Kidney (tissue), 14 donors: ENCODE data around the gene PLRG1. TPM values are rescaled to one million over a fixed set of nuclear protein-coding genes. Genes with fewer than 3 reads are reported as not detected.
"Not testable (repeated sequence)": the region's sequence is repeated elsewhere in the genome, so short reads cannot be mapped to it uniquely, and the experiment has no call there.

Experiments used
- DNase-seq, 5 donors: peaks; one replicate each; pipeline ENCODE4 v3.0.0-alpha.2; 2013 to 2020
- FAIRE-seq: peaks from 2 replicates; lab custom pipeline; 2012; peaks lifted over from hg19 to GRCh38; lab: Jason Lieb, UNC
- H3K27ac ChIP-seq, 2 donors: one replicate each; pipeline ENCODE4 v1.7.0; 2013; ENCODE audit warnings: low read depth in 2 of 2, low read length in 2 of 2, inconsistent platforms in 1 of 2
- H3K27me3 ChIP-seq: one replicate; pipeline ENCODE4 v1.7.1; 2013; ENCODE audit warnings: low read length, inconsistent platforms; ENCODE audit not compliant: control insufficient read depth, insufficient read depth
- H3K36me3 ChIP-seq, 3 donors: one replicate each; pipeline versions ENCODE4 v1.7.0 to v1.7.1; 2013; ENCODE audit warnings: low read length in 3 of 3, control low read depth in 1 of 3, inconsistent platforms in 1 of 3; ENCODE audit not compliant: insufficient read depth in 3 of 3, control insufficient read depth in 2 of 3
- H3K4me1 ChIP-seq, 3 donors: one replicate each; pipeline versions ENCODE4 v1.7.0 to v1.7.1; 2013; ENCODE audit warnings: low read length in 3 of 3, inconsistent platforms in 1 of 3, low read depth in 1 of 3; ENCODE audit not compliant: control insufficient read depth in 2 of 3, insufficient read depth in 2 of 3
- H3K4me3 ChIP-seq, 3 donors: one replicate each; pipeline versions ENCODE4 v1.7.0 to v1.8.1; 2013; ENCODE audit warnings: low read length in 3 of 3, control low read depth in 1 of 3, inconsistent platforms in 1 of 3
- H3K9ac ChIP-seq, 3 donors: one replicate each; pipeline versions ENCODE4 v1.7.0 to v1.7.1; 2013; ENCODE audit warnings: low read length in 3 of 3, control low read depth in 1 of 3, inconsistent platforms in 1 of 3
- H3K9me3 ChIP-seq, 3 donors: one replicate each; pipeline versions ENCODE4 v1.7.0 to v1.7.1; 2013; ENCODE audit warnings: low read length in 3 of 3, control low read depth in 1 of 3, inconsistent platforms in 1 of 3; ENCODE audit not compliant: control insufficient read depth in 2 of 3, insufficient read depth in 1 of 3
- CTCF ChIP-seq: IDR thresholded peaks from 3 replicates; pipeline ENCODE4 v1.5.1; 2012; ENCODE audit warnings: mild to moderate bottlenecking, moderate library complexity, borderline replicate concordance; ENCODE audit not compliant: insufficient read depth; ENCODE audit errors: extremely low read depth
- intact Hi-C: fragments of 100-400 bp; cut with DNase I; formaldehyde crosslinking; loops from one replicate; pipeline ENCODE4 v1.11.1; 2022
- polyA plus RNA-seq: library from polyadenylated mRNA; stranded (reverse); fragments of 350-450 nt; fragmentation: Illumina TruSeq; extraction: RNeasy Lipid Tissue Mini Kit (QIAGEN cat#74804); gene quantifications from one replicate; pipeline ENCODE4 v1.2.3, GENCODE V29; 2014; ENCODE audit warnings: low read depth, low replicate concordance; ENCODE audit not compliant: insufficient read depth
- total RNA-seq: library from RNA; stranded (reverse); fragmentation: NEBNext Ultra II Directional; extraction: Animal tissue kit (Norgen Biotek cat#: 25700); gene quantifications from one replicate; pipeline ENCODE4 v1.2.1, GENCODE V29; 2021
- donor health status: control.
- donor health status: control.
- donor health status: control.
- donor health status: control.
- donor health status: control.
- donor health status: DM: yes; HTN: yes; CAD: no.
- donor health status: Normal renal cell carcinoma (clear cell type).

Gene PLRG1
- total and polyA plus RNA-seq, 2 donors from 2014 or later: 54.6 to 69.7 TPM

DNA sequence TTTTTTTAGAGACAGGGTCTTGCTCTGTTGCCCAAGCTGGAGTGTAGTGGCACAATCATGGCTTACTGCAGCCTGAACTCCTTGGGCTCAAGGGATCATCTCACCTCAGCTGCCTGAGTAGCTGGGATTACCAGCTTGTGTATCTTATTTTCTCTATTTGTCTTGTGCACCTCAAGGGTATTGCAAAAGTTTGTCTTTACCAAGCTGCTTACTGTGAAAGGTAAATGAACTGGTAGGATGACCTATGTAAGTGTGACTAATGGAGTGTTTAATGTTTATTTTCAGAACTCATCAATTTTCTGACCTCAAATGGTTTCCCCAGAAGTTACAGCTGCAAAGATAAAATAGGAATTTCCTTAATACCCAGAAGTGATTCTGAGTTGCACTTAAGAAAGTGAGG lies 45.6 kb upstream of the PLRG1 start:
- Histone ChIP-seq H3K9ac (no peak overlapping the region), H3K27me3 (no peaks in the 10 kb centered on the region), H3K9me3 (no peaks in the 10 kb centered on the region), H3K36me3 (no peaks in the 10 kb centered on the region), H3K4me3 (no peak overlapping the region), H3K4me1 (no peaks in the 10 kb centered on the region), H3K27ac (no peak overlapping the region)
- no peak for TF ChIP-seq CTCF
- FAIRE-seq: no peak
- intact Hi-C loops: no loop called here
- DNase-seq: no peak

GRCh38 chr4:154594343-154594742 lies 44.1 kb upstream of the PLRG1 start:
- H3K4me3 ChIP-seq: not testable (repeated sequence)

DNA sequence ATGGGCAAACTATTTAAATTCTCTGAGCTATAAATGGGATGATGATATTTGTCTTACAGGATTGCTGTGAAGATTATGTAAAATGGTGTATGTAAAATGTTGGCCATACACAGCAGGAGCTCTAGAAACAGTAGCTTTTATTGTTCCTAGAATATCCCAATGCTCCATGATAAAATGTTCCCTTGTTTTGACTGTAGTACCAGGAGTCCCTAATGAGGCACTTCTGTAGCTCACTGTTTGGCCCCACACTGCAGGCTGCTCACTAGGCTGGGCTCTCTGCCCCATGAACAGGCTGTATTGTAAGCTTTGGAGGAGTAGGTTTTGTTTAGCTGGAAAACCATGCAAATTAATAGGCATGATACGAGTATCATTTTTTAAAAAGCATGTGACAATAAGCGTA lies 43.7 kb upstream of the PLRG1 start:
- no peak for TF ChIP-seq CTCF
- H3K27me3 ChIP-seq: no peaks in the 10 kb centered on the region
- H3K9ac ChIP-seq: no peak overlapping the region
- intact Hi-C loops: no loop called here
- no peaks in the 10 kb centered on the region for H3K36me3 ChIP-seq
- no peaks in the 10 kb centered on the region for H3K9me3 ChIP-seq
- H3K4me1 ChIP-seq: no peaks in the 10 kb centered on the region
- DNase-seq (no peak), FAIRE-seq (no peak)
- H3K27ac ChIP-seq: no peak overlapping the region
- no peak overlapping the region for H3K4me3 ChIP-seq

More at GRCh38 chr4:154594343-154594742, 44.1 kb upstream of the PLRG1 start:
- H3K27ac ChIP-seq, H3K4me1 ChIP-seq, H3K27me3 ChIP-seq, DNase-seq, FAIRE-seq, H3K9me3 ChIP-seq, H3K9ac ChIP-seq, H3K36me3 ChIP-seq, intact Hi-C loops: not testable (repeated sequence)

DNA sequence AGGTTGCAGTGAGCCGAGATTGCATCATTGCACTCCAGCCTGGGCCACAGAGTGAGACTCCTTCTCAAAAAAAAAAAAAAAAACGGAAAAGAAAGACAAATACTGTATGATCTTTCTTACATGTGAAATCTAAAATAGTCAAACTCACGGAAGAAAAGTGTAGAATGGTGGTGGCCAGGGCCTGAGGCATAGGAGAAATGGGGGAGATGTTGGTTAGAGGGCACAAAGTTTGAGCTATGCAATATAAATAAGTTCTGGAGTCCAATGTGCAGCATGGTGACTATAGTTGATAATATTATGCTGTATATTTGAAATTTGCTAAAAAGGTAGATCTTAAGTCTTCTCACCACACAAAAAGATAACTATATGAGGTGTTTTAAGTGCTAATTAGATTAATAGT lies 41.7 kb upstream of the PLRG1 start:
- Histone ChIP-seq H3K4me1 (no peaks in the 10 kb centered on the region), H3K27me3 (no peaks in the 10 kb centered on the region), H3K36me3 (no peaks in the 10 kb centered on the region), H3K27ac (no peak overlapping the region), H3K9me3 (no peaks in the 10 kb centered on the region), H3K4me3 (no peak overlapping the region), H3K9ac (no peak overlapping the region)
- no peak for FAIRE-seq
- TF ChIP-seq CTCF: no peak
- DNase-seq: no peak
- intact Hi-C loops: no loop called here
